Measurements from ENCODE around the gene TMEM200A.

Gene TMEM200A

DNA sequence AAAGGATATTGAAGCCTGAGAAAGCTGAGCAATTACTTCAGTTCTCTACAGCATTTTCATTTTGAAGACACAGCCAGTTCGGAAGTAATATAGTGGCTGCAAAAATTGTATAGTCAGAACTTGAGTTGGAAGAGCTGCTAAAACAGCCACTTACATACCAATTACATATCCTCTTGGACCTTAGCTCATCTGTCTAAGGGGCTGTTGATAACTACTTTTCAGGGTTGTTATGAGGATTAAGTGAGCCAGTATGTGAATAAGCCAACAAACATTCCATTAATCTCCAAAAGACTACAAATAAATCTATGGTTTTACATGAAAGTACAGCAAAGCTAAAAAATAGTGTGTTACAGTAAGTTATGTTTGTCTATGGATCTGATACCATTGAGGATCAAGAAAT lies 59.7 kb downstream of the TMEM200A start:
- DNase-seq (ENCODE audit: low read depth in 2 of 2) = no peak

DNA sequence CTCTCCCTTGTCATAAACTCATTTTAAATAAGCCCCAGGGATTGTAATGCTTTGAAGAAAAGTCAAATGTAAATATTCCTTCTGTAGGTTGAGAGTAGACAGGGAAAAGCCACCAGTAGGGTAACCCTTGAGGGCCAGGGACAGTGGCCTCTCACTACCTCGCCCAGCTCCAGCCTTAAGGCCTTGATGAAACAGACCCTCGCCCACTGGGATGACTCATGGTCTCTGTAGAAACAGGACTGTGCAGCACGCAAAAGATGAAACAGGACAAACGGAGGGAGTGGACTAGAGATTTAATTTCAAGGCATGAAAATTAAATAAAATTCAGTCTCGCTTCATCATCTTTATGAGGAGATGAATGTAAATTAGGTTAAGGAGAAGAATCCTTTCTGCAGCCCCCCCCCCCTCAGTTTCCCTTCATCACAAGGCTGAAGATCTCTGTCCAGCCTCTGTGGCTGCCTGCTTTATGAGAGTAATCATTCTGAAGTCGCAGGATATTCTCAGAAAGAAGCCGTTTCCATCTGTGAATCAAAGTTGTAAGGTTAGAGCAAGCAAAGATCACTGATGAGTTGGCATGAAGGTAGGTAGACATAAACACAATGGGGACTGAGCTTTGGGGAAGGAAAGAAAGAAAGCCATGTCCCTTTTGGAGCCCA lies 60.4 kb downstream of the TMEM200A start:
- DNase-seq (ENCODE audit: low read depth in 2 of 2) = no peak

DNA sequence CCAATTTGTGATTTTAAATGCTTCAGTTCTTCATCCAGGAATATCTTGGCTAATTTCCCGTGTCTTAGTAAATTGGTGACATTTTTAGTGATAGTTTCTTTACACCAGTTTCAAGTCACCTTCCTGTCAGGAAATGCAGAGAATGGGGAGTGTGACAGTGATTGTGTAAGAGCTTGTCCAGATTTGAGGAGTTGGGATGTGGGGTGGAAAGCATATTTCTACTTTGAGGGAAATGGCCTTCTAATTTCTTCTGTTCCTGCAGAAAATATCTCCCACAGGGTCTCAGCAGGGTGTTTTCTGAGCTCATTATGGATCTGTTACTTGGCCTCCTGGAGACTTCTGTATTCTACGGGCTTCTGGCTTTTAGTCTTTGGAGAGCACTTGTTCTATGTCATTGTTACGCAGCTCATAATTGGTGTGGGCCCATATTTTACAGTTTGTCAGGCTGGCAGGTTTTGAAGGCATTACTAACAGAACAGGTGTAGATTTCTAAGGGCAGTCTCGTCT lies 65.6 kb downstream of the TMEM200A start:
- no peak for DNase-seq (ENCODE audit: low read depth in 2 of 2)

DNA sequence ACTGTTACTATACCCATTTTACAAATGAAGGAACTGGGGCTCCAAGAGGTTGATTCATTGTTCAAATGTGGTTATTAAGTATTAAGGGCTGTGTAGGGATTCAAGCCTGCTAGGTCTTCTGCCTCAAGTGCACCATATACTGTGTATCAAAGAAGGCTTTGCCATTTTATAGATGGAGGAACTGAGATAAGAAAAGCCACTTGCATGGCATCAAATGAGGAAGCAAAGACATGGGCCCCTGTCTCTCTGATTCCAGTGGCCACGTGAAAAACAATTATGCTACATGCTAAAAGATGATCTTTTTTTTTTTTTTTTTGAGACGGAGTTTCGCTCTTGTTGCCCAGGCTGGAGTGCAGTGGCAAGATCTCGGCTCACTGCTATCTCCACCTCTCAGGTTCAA lies 67.0 kb downstream of the TMEM200A start:
- no peak for DNase-seq (ENCODE audit: low read depth in 2 of 2)

- no peak for DNase-seq (ENCODE audit: low read depth in 2 of 2)
These were observed 68.5 kb downstream of the TMEM200A start for GRCh38 chr6:130434174-130434873.

DNA sequence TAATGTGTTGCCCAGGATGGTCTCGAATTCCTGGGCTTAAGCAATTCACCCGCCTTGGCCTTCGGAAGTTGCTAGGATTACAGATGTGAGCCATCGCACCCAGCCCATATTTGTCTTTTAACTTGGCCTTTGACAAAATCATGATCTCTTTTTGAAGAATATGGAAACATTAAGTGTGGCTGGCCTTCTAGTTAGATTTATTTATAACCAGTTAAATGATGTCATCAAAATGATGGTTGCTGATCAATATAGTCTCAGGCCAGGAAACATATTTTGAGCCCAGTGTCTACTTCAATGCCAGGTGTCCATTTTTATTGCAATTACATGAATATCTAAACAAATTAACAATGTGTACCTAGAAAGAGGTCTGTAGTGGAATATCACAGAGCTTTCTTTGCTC lies 69.4 kb downstream of the TMEM200A start:
- no peak for DNase-seq (ENCODE audit: low read depth in 2 of 2)

- DNase-seq (ENCODE audit: low read depth in 2 of 2) = no peak
These were observed 72.1 kb downstream of the TMEM200A start for GRCh38 chr6:130437961-130438360.

DNA sequence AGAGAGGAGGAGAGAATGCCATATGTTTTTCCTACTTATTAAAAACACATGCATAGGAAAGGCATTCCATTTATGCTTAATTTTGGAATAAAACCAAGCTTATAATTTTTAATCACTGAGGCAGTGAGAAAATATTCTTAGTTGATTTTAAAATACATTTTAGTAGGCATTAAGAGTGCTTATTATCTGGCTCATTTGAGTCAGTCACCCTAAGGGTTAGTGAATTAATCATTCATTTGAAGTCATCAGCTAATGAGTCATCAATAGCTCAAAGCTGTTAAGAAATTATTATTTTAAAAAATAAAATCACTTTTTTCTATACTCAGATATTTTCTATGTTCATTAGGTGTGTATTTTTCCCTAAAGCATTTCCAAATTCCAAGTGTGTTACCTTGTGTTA lies 81.6 kb downstream of the TMEM200A start:
- DNase-seq (ENCODE audit: low read depth in 2 of 2) = no peak

DNA sequence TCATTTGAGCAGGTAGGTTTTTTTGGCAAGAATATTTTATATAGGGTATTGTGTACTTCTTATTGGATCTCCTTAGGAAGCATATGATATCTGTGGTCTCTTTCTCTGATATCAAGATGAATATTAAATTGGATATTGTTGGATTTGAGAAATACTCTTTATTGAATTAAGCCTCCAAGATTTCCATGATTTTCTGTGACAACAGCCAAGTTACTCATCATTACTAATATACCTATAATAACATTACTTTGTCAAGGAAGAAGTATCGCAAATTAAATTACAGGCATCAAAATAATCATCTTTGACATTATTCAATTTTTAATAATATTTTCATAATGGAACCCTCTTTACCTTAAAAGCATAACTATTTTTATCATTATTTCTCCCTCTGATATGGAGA lies 86.5 kb downstream of the TMEM200A start:
- no peak for DNase-seq (ENCODE audit: low read depth in 2 of 2)

DNA sequence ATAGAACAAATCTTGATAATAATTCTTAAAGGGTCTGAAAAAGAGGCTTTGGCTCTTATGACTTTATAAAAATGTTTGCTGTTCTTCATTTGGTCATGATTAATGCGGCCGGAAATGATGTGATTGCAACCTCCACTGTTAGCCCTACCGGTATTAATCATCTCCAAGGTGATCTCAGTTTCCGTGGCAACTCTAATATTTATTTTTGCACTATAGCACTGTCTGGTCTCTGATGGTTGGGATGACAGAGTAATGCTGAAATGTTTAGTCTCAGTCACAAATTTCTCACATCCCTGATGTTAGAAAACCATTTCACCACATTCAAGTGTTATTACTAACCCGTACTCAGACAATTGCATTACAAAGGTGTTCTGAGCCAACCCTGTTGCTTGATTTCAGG lies 87.4 kb downstream of the TMEM200A start:
- DNase-seq (ENCODE audit: low read depth in 2 of 2) = no peak

DNA sequence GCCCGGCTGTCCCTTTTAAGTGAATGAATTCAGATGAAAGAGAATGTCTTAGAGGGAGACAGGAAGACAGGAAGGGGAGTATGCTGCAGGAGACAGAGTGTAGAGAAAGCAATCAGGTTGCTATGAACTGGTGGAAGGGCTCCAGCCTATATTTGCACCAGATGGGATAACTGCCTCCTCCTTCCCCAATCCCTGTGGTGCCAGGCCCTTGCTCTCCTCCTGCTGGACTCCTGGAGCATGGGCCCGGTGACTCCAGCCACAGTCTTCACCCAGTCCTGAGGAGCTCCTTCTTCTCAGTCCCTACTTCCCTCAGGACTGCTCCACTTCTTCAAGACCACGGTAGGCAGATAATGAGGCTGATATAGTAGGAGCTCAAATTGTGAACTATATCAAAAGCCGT lies 91.8 kb downstream of the TMEM200A start:
- no peak for DNase-seq (ENCODE audit: low read depth in 2 of 2)

GRCh38 chr6:130459316-130459715 lies 93.5 kb downstream of the TMEM200A start:
- DNase-seq (ENCODE audit: low read depth in 2 of 2) = no peak

- no peak for DNase-seq (ENCODE audit: low read depth in 2 of 2)
These were observed 95.1 kb downstream of the TMEM200A start for GRCh38 chr6:130460934-130461333.

GRCh38 chr6:130466052-130466747 lies 100.4 kb downstream of the TMEM200A start:
- DNase-seq (ENCODE audit: low read depth in 2 of 2) = no peak

DNA sequence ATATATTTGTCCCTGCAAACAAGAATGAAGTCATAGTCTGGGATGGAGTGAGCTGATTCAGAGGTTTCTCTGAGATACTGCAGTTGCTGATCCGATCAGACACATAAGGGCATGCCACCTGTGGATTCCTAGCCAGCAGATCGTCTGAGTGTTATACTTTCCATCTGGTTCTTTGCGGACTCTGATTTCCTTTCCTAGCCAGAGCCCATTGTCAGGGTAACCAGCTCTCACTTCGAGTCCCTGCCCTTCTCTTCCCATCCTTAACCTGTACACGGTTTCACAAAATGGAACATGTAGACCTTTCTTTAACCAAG lies 100.9 kb downstream of the TMEM200A start:
- DNase-seq (ENCODE audit: low read depth in 2 of 2) = no peak

DNA sequence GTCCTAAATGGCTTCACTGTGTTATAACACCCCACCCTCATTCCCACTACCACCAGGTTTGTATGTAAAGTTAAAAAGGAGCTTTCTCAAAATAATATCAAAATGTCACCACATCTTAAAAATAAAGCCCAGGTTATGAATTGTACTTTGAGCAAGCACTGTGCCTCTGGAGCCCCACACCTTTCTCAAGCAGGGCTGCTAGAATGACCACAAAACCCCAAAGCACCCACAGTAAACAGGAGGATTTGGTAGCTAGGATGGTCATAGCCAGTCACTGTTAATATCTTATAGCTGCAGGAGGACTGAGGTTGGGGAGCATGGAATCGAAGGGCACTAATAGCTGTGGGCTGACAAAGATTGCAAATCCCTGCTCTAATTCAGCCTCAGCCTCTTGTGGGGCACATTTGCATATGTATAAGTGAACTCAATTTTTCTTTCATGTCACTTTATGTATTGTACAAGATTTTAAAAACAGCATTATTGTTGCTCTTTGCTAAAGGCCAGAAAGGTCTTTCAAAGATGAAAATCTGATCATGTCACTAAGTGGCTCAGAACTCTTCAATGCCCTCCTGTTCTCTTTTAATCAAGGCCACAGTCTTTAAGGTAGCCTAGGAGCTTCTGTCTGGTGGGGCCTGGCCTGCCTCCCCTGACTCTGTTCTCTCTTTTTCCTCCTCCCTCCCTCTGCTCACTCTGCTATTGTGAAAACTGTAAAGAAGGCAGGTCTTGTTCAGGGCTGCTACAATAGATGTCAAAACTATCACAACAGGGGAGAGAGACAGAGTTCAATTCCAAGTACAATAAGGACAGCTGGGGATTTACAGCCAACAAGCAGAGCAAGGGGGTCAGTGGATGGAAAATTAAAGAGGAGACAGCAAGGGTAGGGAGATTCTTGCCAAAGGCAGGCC lies 101.6 kb downstream of the TMEM200A start:
- no peak for DNase-seq (ENCODE audit: low read depth in 2 of 2)

DNA sequence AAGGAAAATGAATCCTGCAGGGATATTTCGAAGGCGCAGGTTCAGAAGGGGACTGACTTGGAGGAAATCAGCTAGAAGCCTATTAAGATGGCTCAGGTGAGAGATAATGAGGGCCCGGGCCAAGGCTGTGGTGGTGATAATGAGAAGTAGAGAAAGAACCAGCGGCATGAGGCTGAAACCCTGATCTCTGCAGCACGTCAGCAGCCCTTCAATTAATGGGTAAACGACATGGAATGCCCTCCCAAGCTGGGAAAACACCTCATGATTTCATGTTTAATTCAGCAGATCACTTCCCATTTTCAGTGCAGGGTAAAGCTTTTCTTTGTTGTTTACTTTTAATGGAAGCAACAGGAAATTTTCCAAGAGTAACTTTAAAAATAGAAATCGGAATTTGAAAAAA lies 104.9 kb downstream of the TMEM200A start:
- DNase-seq (ENCODE audit: low read depth in 2 of 2) = no peak

DNA sequence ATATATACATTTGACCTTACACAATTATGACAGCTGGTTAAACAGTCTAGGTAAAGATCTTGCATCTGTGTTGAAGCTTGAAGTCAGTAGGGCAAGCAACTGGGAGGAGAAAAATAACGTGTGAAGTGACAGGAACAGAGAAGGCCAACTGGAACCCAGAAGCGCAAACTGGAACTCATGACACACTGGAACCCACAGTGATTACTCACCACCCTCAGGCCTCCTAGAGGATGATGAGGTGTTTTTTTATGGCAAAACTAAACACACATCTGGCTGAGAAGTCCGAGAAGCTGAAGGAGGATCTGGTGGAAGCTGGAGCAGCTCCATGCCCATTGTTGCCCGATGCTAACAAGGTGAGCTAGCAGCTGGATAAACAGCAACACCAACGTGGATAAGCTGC lies 108.1 kb downstream of the TMEM200A start:
- DNase-seq (ENCODE audit: low read depth in 2 of 2) = no peak

DNA sequence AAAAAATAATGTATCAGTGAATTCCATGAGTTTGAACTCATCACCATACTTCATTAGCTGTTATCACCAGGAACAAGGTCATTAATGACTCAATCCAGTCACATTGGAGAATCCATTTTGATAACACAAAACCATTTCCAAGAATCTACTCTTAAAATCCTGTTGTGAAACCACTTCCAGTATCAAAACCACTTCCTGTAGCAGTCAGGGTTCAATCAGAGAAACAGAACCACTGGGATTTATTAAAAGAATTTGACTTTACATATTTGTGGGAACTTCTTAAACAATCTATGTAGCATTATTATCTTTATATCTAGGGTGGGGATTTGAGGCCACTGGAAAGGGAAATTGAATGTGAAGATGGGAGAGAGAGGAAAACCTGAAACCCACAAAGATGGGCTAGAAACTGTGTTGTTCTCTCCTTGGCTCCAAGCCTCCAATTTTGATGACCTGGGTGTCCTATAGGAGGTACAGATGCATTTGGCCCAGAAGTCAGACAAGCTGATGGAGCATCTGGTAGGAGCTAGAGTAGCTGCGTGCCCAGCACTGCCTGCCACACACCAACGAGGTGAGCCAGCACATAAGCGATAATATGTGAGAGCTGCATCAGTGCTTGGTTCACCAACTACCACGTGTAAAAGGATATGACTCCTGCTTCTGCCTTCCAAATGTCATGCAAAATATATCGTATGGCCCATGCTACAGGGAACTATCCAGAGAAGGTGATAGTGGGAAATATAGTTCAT lies 117.0 kb downstream of the TMEM200A start:
- no peak for DNase-seq (ENCODE audit: low read depth in 2 of 2)

- DNase-seq (ENCODE audit: low read depth in 2 of 2) = no peak
These were observed 120.1 kb downstream of the TMEM200A start for GRCh38 chr6:130485870-130486269.

DNA sequence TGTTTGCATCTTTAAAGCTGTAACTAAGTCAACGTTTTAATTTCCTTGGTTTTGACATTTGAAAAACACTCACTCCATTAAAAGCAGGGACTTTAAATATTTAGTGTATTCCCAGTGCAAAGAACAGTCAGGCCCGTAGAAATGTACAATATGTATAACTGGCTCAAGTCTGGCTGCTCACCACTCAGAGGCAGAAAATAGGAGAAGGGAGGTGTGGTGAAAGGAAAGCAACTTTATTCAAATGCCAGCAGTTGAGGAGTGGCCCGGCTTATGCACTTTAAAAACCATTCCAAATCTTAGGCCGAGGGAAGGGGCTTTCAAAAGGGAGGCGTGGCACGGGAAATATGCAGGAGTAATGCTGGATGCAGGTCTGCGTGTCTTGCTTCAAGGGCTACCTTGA lies 120.6 kb downstream of the TMEM200A start:
- no peak for DNase-seq (ENCODE audit: low read depth in 2 of 2)

Data from stimulated activated CD4-positive, alpha-beta T cell treated with anti-CD3 and anti-CD28 coated beads, Interleukin-15, amount 100 ng/mL, for 48 hours (primary cell).